ENCODE data around the gene IVL. TPM values are rescaled to one million over a fixed set of nuclear protein-coding genes. Genes with fewer than 3 reads are reported as not detected.

Gene IVL
- total RNA-seq, 4 donors from 2014 or later, result not detected

DNA sequence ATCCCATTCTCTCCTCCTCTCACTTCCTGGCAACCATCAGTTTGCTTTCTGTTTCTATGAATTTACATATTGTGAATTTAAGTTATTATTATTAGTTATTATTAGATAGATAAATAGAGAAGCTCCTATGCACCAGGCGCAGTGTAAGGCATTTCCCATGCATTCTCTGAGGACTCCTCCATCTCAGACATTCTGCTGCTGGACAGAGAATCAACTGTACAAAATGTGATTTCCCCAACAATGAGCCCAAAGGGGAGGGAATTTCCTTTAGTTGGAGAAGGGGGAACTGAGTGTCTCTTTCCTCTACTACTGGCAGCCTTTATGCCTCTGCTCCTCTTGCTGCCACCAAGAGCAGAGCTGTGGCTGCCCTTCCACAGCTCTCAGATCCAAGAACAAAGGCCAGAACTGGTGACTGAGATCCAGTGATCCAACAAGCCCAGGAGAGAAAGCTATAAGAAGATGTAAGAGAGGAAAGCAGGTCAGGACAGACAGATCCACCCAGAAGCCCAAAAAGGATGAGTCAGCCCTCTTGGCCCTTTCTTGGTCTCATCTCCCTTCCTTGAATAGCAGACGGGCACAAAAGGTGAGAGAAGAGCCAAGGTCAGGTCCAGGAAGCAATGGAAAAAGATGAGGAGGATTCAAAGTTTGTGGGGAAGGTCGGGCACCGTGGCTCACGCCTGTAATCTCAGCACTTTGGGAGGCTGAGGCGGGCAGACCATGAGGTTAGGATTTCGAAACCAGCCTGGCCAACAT, 3.5 kb upstream of the IVL start:
- DNase-seq (ENCODE audit: low spot score in 2 of 2), result no peak
- TF ChIP-seq CTCF (IDR thresholded peaks at IDR 0.05) (no peak), EP300 (IDR thresholded peaks at IDR 0.05) (no peak), POLR2A (IDR thresholded peaks at IDR 0.05) (no peak)
- 75 to 86% methylated on average over 7 of the region's 7 CpGs for WGBS, 2 donors
- Histone ChIP-seq H3K4me3 (no peak overlapping the region), H3K4me1 (no peaks in the 10 kb centered on the region), H3K27me3 (no peaks in the 10 kb centered on the region), H3K27ac (no peak overlapping the region), H3K9me3 (no peaks in the 10 kb centered on the region), H3K36me3 (no peaks in the 10 kb centered on the region)

- H3K4me1 ChIP-seq, result no peaks in the 10 kb centered on the region
- H3K27ac ChIP-seq, result no peak overlapping the region
- no peak for DNase-seq (ENCODE audit: low spot score in 2 of 2)
- H3K27me3 ChIP-seq, result no peaks in the 10 kb centered on the region
- peaks cover 0 to 11% (median 0%) of the 10 kb centered on the region in 4 donors for H3K9me3 ChIP-seq
- no peak overlapping the region for H3K4me3 ChIP-seq
- H3K36me3 ChIP-seq, result no peaks in the 10 kb centered on the region
- 42 to 52% methylated on average over 5 of the region's 5 CpGs for WGBS, 2 donors
- TF ChIP-seq POLR2A (IDR thresholded peaks at IDR 0.05) (no peak), EP300 (IDR thresholded peaks at IDR 0.05) (no peak), CTCF (IDR thresholded peaks at IDR 0.05) (no peak)
These were observed 2.3 kb upstream of the IVL start for GRCh38 chr1:152906023-152906565.

GRCh38 chr1:152909206-152909605, 860 bp downstream of the IVL start:
- 80 to 86% methylated on average over 3 of the region's 3 CpGs for WGBS, 2 donors
- no peak for DNase-seq (ENCODE audit: low spot score in 2 of 2)
- TF ChIP-seq POLR2A (IDR thresholded peaks at IDR 0.05) (no peak), CTCF (IDR thresholded peaks at IDR 0.05) (no peak), EP300 (IDR thresholded peaks at IDR 0.05) (no peak)
- H3K27ac ChIP-seq, result no peak overlapping the region
- H3K9me3 ChIP-seq, result peaks cover 0 to 15% (median 0%) of the 10 kb centered on the region in 4 donors
- H3K36me3 ChIP-seq, result no peaks in the 10 kb centered on the region
- H3K4me3 ChIP-seq, result no peak overlapping the region
- no peaks in the 10 kb centered on the region for H3K27me3 ChIP-seq
- no peaks in the 10 kb centered on the region for H3K4me1 ChIP-seq

- Histone ChIP-seq H3K36me3 (no peaks in the 10 kb centered on the region), H3K27ac (no peak overlapping the region), H3K9me3 (peaks cover 0 to 21% (median 0%) of the 10 kb centered on the region in 4 donors), H3K27me3 (no peaks in the 10 kb centered on the region), H3K4me1 (no peaks in the 10 kb centered on the region), H3K4me3 (no peak overlapping the region)
- no peak for TF ChIP-seq POLR2A (IDR thresholded peaks at IDR 0.05)
- no peak for TF ChIP-seq CTCF (IDR thresholded peaks at IDR 0.05)
- TF ChIP-seq EP300 (IDR thresholded peaks at IDR 0.05), result no peak
- DNase-seq (ENCODE audit: low spot score in 2 of 2), result no peak
- 69 to 77% methylated on average over 1 of the region's 1 CpG for WGBS, 2 donors
These were observed 4.1 kb downstream of the IVL start for GRCh38 chr1:152912471-152912870.

GRCh38 chr1:152912900-152913299, 4.6 kb downstream of the IVL start:
- H3K4me1 ChIP-seq, result no peaks in the 10 kb centered on the region
- no peaks in the 10 kb centered on the region for H3K36me3 ChIP-seq
- no peak overlapping the region for H3K27ac ChIP-seq
- peaks cover 0 to 21% (median 0%) of the 10 kb centered on the region in 4 donors for H3K9me3 ChIP-seq
- DNase-seq (ENCODE audit: low spot score in 2 of 2), result no peak
- TF ChIP-seq CTCF (IDR thresholded peaks at IDR 0.05) (no peak), EP300 (IDR thresholded peaks at IDR 0.05) (no peak), POLR2A (IDR thresholded peaks at IDR 0.05) (no peak)
- WGBS, 2 donors, result 65 to 74% methylated on average over 5 of the region's 5 CpGs
- no peaks in the 10 kb centered on the region for H3K27me3 ChIP-seq
- no peak overlapping the region for H3K4me3 ChIP-seq

All from tibial nerve (tissue), 4 donors.